ENCODE results near the gene TRHDE.
"Not testable (repeated sequence)": the region's sequence is repeated elsewhere in the genome, so short reads cannot be mapped to it uniquely, and the experiment has no call there.

The TRHDE gene

DNA sequence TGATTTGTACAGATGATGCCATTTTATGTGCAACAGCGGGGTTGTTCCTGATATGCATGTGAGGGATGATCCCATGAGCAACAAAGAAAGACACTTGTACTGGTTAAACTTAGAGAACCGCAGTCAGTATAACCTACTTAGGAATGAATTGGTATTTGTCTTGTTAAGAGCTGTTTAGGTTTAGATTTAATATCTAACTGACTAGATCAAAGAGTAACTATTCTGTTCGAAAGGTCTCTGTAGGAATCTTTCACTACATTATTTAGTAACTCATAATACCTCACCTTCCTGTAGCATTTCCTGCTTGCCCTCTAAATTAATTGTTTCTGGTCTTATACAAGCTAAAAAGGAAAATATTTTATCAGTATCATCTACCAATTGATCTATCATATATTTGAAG is 350.4 kb downstream of the TRHDE start:
- no peak for DNase-seq (ENCODE audit: low read depth)

DNA sequence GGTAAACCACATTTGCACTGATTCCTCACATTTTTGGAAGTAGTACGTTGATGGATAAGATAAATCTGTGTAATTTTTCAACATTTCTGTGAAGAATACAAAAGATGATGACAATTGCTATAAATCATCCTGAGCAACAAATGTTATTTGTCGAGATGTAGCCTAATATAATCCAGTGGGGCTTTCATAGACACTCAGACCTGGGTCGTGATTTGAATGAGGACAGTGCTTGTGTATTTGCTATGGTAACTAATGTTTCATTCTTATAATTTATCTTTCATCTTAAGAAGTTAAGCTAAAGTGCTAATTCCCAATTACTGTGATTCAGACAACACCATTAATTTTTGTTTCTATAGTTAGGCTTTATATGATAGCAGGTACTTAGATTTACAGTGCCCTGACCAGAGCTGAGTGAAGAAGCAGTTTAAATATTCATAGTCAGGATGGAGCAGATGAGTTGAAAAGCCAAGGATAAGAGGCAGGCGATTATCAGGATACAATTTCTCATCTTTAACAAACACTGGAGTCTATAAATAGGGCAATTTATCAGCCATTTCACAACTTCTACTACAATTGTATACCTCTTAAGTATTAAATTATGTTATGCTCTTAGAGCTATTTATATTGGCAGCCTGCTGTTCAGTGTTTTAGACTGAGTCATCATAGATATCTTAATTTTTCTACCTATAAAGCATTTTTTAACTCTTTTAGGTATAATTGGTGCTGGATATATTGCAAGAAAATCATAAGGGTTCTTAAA is 359.9 kb downstream of the TRHDE start:
- no peak for DNase-seq (ENCODE audit: low read depth)

DNA sequence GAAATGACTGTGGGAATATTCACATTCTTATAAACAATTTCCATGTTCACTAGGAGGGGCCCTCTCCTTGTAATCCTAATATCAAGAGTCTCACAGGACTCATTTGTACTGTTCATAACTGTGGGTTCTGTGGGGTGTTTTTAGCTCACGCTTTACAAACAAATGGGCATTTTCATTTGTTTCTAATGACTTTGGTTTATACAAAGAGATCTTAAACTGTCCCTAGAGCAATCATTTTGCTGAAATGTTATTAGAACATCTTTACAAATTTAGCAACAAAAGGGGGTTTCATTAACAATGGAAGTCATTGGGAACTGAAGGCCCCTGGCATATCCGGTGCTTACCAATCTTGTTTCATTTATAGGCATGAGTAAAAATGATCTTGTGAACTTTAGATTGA is 370.5 kb downstream of the TRHDE start:
- DNase-seq (ENCODE audit: low read depth) = no peak

DNA sequence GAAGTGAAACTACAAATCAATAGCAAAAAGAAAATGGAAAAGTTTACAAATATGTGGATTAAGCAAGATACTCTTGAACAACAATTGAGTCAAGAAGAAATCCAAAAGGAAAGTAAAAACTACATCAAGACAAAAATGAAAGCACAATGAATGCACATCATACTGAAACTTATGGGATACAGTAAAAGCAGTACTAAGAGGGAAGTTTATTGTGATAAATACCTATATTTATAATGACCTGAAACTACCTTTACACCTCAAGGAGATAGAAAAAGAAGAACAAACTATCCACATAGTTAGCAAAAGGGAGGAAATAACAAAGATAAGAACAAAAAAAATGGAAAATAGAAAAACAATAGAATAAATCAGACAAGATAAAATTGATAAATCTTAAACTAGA is 375.0 kb downstream of the TRHDE start:
- DNase-seq (ENCODE audit: low read depth) = no peak

DNA sequence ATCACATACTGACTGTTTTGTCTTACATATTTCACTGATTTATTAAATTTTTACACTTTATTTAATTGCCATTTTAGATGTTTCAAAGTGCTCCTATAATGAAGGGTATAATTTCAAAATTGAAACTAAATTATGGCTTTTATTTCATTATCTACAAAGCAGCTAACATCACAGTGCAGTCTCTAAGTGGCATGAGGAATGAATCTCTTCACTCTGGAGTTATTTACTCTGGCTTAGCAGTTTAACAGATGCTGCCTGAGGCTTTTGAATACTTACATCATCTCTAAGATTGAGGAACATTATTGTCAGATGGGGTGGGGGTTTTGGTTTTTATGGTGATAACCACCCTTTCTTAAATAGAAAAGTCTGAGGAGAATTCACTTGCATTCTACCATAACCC is 386.4 kb downstream of the TRHDE start:
- DNase-seq (ENCODE audit: low read depth) = no peak

DNA sequence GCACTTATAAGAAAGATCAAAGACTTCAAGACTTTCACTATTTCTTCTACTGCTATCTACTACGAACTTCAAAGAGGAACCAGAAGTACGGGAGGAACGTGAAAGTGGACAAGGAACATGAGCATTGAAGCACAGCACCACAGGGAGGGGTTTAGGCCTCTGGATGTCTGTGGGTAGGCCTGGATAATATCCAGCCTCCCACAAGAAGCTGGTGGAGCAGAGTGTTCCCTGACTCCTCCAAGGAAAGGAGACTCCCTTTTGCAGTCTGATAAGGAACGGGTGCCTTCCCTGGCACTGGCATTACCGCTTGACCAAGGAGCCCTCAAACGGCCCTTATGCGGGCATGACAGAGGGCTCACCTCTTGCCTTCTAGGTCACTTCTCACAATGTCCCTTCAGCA is 388.0 kb downstream of the TRHDE start:
- DNase-seq (ENCODE audit: low read depth) = not testable (repeated sequence)

DNA sequence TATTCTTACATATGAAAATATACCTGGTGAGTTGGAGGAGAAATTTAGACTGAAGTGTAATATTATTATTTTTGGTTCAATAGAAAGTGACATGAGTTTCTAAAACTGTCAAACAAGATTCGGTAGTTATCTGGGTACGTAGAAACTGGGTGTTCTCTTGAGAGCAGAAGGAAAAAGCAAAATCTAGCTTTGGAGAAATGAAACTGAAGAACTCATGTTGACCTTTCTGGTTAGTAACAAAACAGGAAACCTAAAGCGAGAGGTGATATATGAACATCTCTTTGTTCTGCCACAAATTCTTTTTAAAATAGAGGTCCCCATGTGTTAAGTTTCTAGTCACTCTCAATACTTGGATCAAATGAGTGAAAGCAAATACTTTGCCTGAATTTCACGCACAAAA is 401.7 kb downstream of the TRHDE start:
- no peak for DNase-seq (ENCODE audit: low read depth)

DNA sequence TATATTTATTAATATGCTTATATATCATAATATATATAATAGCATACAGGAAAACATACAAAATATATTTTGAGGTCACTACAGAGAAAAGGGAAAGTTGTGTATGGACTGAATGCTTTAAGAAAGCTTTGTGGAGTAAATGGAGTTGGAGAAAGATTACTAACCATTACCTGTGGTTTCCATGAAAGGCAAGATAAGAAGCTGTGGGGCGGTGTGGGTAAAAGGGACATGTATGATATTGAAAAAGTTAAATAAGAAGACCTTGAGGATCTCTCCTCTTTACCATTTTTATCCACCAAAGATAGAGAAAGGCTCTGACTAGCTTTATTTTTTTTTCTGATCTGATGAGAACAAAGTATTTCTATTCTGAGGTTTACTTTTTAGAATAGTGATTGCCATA is 404.4 kb downstream of the TRHDE start:
- DNase-seq (ENCODE audit: low read depth) = no peak

DNA sequence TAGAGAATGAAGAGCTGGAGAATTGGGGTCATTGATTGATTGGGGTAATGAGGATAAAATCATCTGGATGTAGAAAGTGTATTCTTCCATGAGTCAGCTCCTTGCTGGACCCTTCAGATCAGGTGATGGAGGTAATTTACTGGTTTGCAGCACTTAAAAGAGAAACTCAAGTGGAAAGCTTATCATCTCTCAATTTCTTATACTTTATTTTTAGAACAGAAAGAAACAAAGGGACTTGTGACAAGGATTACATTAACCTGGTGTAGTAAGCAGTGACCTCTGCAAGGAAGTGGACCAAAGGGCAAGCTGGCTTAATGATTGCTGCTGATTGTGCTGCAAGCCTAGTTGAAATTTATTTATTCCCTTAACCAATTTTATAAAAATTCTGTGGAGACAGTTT is 405.0 kb downstream of the TRHDE start:
- no peak for DNase-seq (ENCODE audit: low read depth)

DNA sequence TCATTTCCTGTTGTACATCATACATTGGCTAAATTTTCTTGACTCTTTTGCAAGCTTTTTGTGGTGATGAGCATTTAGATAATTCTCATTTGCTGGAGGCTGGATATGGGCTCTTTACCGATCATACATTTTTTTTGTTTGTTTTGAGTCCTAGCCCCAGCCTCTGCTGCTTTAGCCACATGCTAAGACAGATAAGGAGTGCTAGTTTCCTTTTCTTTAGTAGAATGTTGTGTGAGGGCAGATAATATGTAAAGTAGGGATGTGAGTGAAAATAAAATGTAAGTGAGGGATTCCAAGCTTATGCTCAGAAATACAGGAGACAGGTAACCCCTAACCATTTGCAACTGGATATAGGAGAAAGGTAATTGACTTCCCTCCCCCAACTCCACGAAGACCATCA is 405.7 kb downstream of the TRHDE start:
- DNase-seq (ENCODE audit: low read depth) = no peak

DNA sequence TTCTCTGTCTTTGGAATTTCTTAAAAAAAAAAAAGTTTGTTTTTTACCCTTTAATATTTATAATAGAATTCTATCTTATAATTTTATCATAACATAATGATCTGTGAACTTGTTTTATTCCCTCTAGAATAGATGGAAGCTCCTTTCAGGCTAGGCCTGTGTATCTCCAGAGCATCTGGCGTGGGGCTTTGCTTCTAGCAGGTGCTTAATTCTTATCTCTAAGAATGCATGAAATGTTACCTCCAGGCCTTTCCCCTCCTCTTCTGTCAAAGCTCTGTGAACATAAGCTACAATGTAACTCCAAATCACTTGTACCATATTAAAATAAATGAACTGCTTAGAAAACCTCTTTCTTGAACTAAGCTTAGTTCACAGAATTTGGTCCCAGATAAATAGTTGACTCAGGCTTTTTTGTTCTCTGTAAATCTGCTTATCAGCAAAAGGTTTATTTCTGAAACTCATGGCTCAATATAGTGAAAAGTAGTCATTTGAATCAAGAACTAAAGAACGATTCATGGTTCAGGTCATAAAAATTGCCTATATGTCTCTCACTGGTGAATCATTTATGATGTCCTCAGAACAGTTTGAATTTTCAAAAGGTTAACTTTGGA is 407.1 kb downstream of the TRHDE start:
- DNase-seq (ENCODE audit: low read depth) = no peak

DNA sequence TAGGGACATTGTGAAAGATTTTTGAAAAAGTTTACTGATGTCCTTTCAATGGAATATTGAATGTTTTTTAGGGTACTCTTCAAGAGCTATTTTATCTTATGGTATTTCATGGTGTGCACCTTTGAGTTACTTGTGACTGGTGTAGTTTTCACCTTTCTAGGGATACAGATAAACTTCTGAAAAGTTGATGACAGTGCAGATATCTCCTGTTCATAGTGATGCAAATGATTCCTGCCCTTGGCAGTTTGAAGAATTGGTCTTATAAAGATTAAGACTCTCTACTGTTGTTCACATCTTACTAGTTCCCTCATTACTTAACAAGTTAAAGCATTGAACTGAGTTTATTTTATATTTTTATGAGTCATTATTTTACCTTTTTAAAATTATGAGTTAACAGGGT is 408.9 kb downstream of the TRHDE start:
- DNase-seq (ENCODE audit: low read depth) = no peak

DNA sequence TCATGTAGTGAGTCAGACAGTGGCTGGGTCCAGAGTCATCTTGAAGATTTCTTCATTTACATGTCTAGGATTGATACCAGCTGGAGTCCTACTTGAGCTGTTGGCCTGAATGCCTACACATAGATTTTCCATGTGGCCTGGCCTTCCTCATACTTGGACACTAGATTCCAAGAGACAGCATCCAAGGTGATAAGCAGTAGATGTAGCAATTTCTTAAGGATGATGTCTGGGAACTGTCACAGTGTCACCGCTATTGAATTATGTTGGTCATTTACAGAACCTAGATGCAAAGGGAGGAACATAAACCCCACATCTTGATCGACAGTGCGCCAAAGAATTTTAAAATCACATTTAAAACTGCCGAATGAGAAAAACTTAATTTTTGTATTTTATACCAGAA is 412.3 kb downstream of the TRHDE start:
- DNase-seq (ENCODE audit: low read depth) = no peak

DNA sequence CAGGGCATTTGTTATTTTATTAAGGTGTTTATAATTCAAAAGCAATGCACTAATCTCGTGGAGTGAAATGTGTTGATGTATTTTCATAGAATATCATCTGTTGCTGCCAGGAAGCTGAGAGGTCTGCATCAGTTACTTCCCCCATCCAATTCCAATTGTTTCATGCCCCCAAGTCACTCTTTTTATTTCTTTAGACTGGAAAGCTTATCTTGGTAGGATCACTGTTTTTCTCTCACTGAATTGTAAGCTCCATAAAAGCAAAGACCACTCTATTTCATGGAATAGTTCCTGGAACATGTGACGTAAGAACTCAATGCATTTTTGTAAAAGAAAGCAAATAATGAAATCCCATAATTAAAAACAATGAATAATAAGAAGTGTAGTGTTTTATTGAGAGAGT is 420.2 kb downstream of the TRHDE start:
- DNase-seq (ENCODE audit: low read depth) = no peak

DNA sequence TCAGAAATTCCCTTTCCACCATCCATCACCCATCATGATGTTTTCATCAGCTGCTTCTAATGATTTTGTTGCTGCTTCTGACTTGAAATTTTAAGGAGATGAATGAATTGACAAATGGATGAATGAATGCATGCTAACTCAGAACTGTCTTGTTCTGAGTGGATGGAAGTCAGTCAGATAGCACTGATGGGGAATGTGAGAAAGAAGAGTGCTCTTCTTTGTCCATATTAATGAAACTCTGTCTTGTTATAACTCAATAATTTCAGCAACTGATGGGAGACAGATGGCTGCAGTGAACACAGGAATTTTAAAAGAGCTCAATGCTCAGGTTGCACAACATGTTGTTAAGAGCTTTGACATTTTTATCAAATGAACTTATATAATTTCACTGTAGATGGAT is 422.0 kb downstream of the TRHDE start:
- DNase-seq (ENCODE audit: low read depth) = no peak

DNA sequence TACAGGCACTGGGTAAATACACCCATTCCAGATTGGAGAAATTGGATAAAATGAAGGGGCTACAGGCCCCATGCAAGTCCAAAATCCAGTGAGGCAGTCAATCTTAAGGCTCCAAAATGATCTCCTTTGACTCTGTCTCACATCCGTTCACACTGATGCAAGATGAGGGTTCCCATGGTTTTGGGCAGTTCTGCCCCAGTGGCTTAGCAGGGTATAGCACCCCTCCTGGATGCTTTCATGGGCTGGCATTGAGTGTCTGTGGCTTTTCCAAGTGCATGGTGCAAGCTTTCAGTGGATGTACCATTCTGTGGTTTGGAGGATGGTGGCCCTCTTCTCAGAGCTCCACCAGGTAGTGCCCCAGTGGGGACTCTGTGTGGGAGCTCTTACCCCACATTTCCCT is 427.2 kb downstream of the TRHDE start:
- DNase-seq (ENCODE audit: low read depth) = no peak

DNA sequence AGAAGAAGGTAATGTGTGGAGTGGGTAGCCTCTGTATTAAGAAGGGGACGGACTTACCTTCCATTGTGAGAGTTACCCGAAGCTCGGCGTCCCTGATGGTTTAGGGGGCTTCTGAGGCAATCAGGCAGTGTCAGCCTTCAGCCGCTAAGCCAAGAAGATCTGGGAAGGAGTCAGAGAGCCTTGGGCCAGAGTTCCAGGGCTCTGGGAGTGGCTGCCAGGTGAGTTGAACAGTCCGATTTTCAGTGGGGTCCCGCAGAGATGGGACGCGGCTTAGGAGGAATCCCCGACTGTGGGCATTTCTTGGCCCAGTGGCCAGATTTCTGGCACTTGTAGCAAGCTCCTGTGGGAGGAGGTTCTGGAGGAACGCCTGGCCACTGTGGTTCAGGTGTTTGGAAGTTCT is 439.9 kb downstream of the TRHDE start:
- not testable (repeated sequence) for DNase-seq (ENCODE audit: low read depth)

DNA sequence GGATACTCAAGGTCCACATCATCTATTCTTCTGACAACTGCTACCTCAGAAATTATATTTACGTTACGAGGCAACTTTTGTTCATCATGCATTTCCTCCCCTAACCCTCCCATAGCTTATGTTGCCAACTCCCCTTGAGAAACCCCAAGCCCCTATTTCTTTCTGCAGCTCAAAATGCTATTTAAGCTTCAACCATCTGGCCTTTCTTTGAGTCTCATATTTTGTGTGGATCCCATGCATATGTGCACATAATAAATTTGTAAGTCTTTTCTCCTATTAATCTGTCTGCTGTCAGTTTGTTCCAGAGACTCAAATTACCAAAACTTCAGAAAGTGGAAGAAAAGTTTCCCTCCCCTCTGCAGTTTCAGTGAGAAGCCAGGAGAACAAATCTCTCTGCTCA is 444.1 kb downstream of the TRHDE start:
- DNase-seq (ENCODE audit: low read depth) = no peak

DNA sequence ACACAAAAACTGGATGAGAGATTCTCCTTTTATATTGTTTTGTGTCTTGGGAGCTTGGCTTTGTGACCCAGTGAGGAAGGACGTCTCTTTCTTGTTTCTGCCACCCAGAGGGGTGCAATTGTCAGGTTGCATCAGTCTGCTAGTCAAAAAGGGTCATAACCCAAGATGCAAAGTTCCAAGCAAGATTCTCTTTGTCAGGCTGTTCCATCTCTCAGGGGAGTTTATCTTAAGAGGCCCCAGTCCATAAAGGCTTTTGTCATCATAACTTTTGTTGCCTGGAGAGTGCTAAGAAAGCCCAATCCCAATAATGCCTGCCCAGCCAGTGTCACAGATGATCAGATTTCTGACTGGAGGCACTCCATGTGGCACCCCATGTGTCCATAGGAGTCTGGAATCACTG is 444.9 kb downstream of the TRHDE start:
- no peak for DNase-seq (ENCODE audit: low read depth)
